Lower lobe of right lung (tissue), 2 donors: ENCODE results near the gene PRDM11. TPM values are rescaled to one million over a fixed set of nuclear protein-coding genes. Genes with fewer than 3 reads are reported as not detected.

Experiments used
- ATAC-seq, 2 donors: fragments of 200-7000 bp; cut with Tn5 transposase; one replicate each; pipeline ENCODE4 v1.9.1; 2020 to 2022; ENCODE audit warnings: mild to moderate bottlenecking in 2 of 2, moderate library complexity in 2 of 2
- DNase-seq: peaks from one replicate; pipeline ENCODE4 v3.0.0-alpha.2; 2020
- H3K27ac ChIP-seq: fragments of 200-600 bp; one replicate; pipeline ENCODE4 v1.8.0; 2022
- H3K27me3 ChIP-seq: fragments of 200-600 bp; one replicate; pipeline ENCODE4 v1.8.0; 2022; ENCODE audit warnings: low read depth
- H3K36me3 ChIP-seq: fragments of 200-600 bp; one replicate; pipeline ENCODE4 v1.8.0; 2022; ENCODE audit warnings: mild to moderate bottlenecking
- H3K4me1 ChIP-seq: fragments of 200-600 bp; one replicate; pipeline ENCODE4 v1.8.0; 2022
- H3K4me3 ChIP-seq: fragments of 200-600 bp; one replicate; pipeline ENCODE4 v1.8.0; 2022; ENCODE audit warnings: mild to moderate bottlenecking
- H3K9me3 ChIP-seq: fragments of 200-600 bp; one replicate; pipeline ENCODE4 v1.8.0; 2022
- intact Hi-C: fragments of 100-400 bp; cut with DNase I; formaldehyde crosslinking; loops from one replicate; pipeline ENCODE4 v1.11.0; 2022
- total RNA-seq: library from RNA; stranded (reverse); fragmentation: NEBNext Ultra II Directional; extraction: Animal tissue kit (Norgen Biotek cat#: 25700); gene quantifications from one replicate; pipeline ENCODE4 v1.2.1, GENCODE V29; 2021
- TF ChIP-seq, protein P1 (sequence below): fragments of 200-600 bp; IDR thresholded peaks from one replicate; pipeline ENCODE4 v1.8.0; 2022; ENCODE audit warnings: antibody characterized with exemption, mild to moderate bottlenecking
- donor health status: DM: no; HTN: yes; CAD: no; lungs with severe emphysema.

Gene PRDM11
- total RNA-seq, 1 donor from 2014 or later, result 15.1 TPM

- Histone ChIP-seq H3K27me3 (peaks cover 2% of the 10 kb centered on the region), H3K4me3 (no peak overlapping the region), H3K4me1 (peaks cover 10% of the 10 kb centered on the region), H3K27ac (no peak overlapping the region), H3K9me3 (no peaks in the 10 kb centered on the region), H3K36me3 (no peaks in the 10 kb centered on the region)
- intact Hi-C loops, result no loop called here
- DNase-seq (no peak), ATAC-seq (no peak)
- TF ChIP-seq, protein P1, sequence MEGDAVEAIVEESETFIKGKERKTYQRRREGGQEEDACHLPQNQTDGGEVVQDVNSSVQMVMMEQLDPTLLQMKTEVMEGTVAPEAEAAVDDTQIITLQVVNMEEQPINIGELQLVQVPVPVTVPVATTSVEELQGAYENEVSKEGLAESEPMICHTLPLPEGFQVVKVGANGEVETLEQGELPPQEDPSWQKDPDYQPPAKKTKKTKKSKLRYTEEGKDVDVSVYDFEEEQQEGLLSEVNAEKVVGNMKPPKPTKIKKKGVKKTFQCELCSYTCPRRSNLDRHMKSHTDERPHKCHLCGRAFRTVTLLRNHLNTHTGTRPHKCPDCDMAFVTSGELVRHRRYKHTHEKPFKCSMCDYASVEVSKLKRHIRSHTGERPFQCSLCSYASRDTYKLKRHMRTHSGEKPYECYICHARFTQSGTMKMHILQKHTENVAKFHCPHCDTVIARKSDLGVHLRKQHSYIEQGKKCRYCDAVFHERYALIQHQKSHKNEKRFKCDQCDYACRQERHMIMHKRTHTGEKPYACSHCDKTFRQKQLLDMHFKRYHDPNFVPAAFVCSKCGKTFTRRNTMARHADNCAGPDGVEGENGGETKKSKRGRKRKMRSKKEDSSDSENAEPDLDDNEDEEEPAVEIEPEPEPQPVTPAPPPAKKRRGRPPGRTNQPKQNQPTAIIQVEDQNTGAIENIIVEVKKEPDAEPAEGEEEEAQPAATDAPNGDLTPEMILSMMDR, result no peak
These were observed 40.0 kb upstream of the PRDM11 start for GRCh38 chr11:45106440-45106839.

DNA sequence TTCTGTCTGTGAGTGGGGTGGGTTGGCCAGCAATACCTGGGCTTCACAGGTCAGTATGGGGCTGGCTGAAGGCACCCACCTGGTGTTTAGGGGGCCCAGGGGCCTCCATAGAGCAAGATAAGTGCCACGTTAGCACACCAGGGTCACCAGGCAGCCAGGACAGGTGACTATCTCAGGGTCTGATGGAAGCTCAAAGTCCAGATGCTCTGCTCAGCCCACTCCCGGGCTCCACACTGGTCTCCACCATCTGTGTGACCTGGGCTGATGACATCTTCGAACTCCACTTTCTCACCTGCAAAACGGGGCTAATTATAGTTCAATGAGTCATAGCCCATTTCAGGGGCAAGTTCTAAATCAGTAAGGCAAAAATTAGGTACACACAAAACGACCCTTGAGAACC, 39.4 kb upstream of the PRDM11 start:
- no peaks in the 10 kb centered on the region for H3K9me3 ChIP-seq
- H3K27me3 ChIP-seq, result peaks cover 6% of the 10 kb centered on the region
- no peaks in the 10 kb centered on the region for H3K36me3 ChIP-seq
- no peak for ATAC-seq
- no peak for DNase-seq
- H3K4me1 ChIP-seq, result peaks cover 10% of the 10 kb centered on the region
- TF ChIP-seq, protein P1, result no peak
- H3K27ac ChIP-seq, result no peak overlapping the region
- H3K4me3 ChIP-seq, result no peak overlapping the region
- intact Hi-C loops, result no loop called here

DNA sequence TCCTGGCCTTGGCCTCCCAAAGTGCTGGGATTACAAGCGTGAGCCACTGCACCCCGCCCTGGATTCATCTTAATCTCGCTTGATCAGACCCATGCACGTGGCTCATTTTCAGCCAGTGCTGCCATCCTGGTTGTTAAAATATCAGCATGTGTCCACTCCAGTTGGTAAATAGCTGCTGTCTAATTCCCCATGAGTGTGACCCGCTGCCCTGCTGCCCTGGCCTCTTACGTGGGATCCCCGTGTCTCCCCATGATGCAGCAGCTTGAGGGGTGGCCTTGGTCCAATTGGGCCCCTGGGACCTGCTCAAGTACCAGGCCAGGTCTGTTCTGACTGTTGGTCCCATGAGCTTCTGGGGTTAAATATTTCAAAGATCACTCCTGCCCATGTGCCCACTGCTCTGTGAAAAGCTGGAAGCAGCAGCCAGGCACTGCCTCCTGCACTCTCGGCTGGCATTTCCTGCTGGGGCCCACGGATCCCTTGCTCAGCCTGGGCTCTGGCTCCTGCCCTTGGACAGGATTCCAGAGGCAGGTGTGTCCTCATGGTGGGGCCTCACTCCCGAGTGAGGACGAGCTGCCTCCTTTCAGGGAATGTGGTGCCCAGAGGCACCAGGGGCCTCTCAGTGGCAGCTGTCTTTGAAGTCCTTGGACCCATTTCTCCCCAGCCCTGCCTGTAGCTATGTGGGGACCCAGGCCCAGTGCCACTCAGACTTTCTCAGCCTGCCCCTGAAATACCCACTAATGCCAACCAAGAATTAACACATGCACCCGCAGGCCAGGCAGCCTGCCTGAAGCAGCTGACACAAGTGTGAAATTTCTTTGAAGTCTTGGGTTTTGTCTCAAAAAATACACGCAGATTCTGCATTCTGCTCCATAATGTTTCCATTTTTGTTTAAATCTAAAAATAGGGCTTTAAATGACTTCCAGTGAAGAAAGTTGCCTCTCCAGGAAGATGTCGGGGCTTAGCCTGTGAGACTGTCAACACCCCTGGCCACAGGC, 38.1 kb upstream of the PRDM11 start:
- TF ChIP-seq, protein P1, result no peak
- intact Hi-C loops, result no loop called here
- DNase-seq (no peak), ATAC-seq (no peak)
- H3K4me1 ChIP-seq, result no peaks in the 10 kb centered on the region
- H3K36me3 ChIP-seq, result no peaks in the 10 kb centered on the region
- H3K27me3 ChIP-seq, result peaks cover 6% of the 10 kb centered on the region
- H3K9me3 ChIP-seq, result no peaks in the 10 kb centered on the region
- H3K27ac ChIP-seq, result no peak overlapping the region
- no peak overlapping the region for H3K4me3 ChIP-seq

- Histone ChIP-seq H3K27me3 (peaks cover 6% of the 10 kb centered on the region), H3K4me3 (no peak overlapping the region), H3K4me1 (no peaks in the 10 kb centered on the region), H3K36me3 (no peaks in the 10 kb centered on the region), H3K9me3 (no peaks in the 10 kb centered on the region), H3K27ac (no peak overlapping the region)
- intact Hi-C loops, result no loop called here
- DNase-seq (no peak), ATAC-seq (no peak)
- TF ChIP-seq, protein P1, result no peak
These were observed 37.0 kb upstream of the PRDM11 start for GRCh38 chr11:45109400-45109799.

- Histone ChIP-seq H3K27me3 (peaks cover 6% of the 10 kb centered on the region), H3K4me3 (no peak overlapping the region), H3K27ac (no peak overlapping the region), H3K36me3 (no peaks in the 10 kb centered on the region), H3K4me1 (no peaks in the 10 kb centered on the region), H3K9me3 (no peaks in the 10 kb centered on the region)
- DNase-seq, result no peak
- intact Hi-C loops, result loop anchor here (5.0 kb wide), 1 partner anchor 182 kb away; no protein-coding TSS in a partner anchor
- ATAC-seq, result peak; percentile 75 to 81
- TF ChIP-seq, protein P1, result peak; percentile 77
These were observed 35.9 kb upstream of the PRDM11 start for GRCh38 chr11:45110562-45110961.
